GM12865 (cell line): ENCODE data around the gene PVALEF.
"Not testable (repeated sequence)": the region's sequence is repeated elsewhere in the genome, so short reads cannot be mapped to it uniquely, and the experiment has no call there.

Source experiments
- DNase-seq: peaks from one replicate; pipeline ENCODE4 v3.0.0; 2010; ENCODE audit warnings: low read depth
- H3K4me3 ChIP-seq: 2 replicates; pipeline ENCODE4 v1.5.1; 2011; ENCODE audit warnings: mild to moderate bottlenecking, low read depth, low read length, control low read depth
- TF ChIP-seq, protein P1 (sequence below): IDR thresholded peaks from 2 replicates; pipeline ENCODE4 v1.5.1; 2011; ENCODE audit warnings: low read length, control low read depth, low read depth, inconsistent platforms; ENCODE audit not compliant: insufficient read depth; ENCODE audit errors: missing control alignments

Gene PVALEF

DNA sequence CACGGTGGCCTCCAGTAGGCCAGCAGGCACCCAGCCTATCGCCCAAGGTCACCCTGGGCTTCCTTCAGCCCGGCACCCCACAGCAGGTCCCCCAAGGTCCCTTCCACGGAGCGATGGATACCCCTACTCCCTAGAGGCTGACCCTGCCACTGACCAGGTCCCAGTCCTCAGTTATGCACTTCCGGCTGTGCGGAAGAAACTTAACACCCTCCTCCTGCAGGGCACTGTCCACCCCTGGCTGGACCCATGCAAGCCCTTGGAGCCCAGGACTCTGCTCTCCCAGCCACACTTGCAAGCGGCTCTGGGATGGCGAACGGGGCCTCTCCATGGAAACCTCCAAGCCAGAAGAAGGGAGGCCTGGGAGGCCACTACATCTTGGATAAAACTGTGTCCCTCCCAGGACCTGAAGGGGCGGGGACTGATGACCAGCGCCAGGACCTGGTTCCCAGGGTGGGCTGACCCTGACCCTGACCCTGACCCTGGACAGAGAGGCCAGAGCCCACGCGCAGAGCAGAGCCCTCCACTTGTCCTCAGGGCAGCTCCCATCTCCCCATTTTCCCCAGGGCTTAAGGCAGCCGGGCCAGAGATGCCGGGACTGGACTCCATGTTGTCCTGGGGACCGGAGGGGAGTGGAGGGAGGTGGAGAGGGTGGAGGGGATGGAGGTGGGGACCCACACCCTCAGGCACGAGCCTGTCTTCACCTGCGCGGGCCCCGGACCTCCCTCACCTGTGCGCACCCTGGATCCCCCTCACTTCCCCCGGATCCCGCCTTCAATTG, 56.7 kb downstream of the PVALEF start:
- peak overlapping the region; percentile 95 for H3K4me3 ChIP-seq
- TF ChIP-seq, protein P1, sequence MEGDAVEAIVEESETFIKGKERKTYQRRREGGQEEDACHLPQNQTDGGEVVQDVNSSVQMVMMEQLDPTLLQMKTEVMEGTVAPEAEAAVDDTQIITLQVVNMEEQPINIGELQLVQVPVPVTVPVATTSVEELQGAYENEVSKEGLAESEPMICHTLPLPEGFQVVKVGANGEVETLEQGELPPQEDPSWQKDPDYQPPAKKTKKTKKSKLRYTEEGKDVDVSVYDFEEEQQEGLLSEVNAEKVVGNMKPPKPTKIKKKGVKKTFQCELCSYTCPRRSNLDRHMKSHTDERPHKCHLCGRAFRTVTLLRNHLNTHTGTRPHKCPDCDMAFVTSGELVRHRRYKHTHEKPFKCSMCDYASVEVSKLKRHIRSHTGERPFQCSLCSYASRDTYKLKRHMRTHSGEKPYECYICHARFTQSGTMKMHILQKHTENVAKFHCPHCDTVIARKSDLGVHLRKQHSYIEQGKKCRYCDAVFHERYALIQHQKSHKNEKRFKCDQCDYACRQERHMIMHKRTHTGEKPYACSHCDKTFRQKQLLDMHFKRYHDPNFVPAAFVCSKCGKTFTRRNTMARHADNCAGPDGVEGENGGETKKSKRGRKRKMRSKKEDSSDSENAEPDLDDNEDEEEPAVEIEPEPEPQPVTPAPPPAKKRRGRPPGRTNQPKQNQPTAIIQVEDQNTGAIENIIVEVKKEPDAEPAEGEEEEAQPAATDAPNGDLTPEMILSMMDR, result no peak
- DNase-seq, result no peak

DNA sequence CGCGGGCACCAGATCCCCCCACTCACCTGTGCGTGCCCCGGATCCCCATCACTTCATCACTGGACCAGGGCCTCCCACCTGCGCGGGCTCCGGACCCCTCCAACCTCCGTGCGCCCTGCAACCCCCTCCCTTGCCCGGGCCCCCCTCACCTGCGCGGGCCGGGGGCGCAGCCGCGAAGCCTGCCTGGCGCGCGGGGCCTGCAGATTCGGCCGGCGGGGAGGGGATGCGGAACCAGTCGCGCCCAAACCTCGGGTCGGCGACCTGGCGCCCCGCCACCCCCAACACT, 57.3 kb downstream of the PVALEF start:
- H3K4me3 ChIP-seq, result peak overlapping the region; percentile 95
- TF ChIP-seq, protein P1, result no peak
- DNase-seq, result no peak

DNA sequence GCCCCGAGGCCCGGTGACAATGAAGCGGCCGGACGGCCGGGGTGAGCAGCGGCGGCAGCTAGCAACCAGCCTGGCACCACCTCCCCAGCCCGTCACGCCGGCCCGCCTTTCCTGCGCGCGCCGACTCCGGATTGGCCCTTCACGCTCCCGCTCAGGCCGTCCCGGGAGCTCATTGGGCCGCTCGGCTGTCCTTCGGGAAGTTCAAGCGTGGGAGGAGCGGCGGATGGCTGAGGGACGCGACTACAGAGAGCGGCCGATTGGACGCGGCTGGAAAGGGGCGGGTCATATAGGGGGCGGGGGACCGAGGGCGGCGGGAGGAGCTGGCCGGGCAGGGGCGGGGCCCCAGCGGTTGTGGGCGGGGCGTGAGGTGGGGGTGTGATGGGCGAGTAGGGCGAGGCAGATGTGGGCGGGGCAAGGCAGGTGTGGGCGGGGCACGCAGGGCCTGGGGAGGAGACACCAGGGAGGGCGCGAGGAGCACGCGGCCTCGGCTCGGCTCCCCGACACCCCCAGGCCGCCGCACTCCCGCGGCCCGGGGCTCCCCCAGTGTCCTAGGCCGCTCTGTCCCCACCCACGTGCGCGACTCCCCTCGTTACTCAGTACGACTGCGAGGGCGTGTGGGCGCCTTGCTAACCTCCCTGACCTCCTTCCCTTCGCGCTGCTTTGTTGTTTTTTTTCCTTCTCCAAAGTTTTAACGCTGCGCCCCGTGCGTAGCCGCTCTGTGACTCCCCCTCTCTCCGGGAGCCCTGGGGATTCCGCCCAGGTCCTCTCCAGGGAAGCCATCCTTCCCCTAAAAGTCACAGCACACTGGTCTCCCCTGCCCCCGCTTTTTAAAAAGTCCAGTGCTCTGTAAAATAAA, 57.8 kb downstream of the PVALEF start, which contains the start of gene CEP131:
Gene CEP131 (minus strand): TSS at position 60 of the 856 bp plus-strand sequence. CDS start 2,909 bp downstream, outside the sequence.
- peak; percentile 99 for DNase-seq
- TF ChIP-seq, protein P1, result no peak
- peak within 1 kb of the TSS; percentile 95 for H3K4me3 ChIP-seq

DNA sequence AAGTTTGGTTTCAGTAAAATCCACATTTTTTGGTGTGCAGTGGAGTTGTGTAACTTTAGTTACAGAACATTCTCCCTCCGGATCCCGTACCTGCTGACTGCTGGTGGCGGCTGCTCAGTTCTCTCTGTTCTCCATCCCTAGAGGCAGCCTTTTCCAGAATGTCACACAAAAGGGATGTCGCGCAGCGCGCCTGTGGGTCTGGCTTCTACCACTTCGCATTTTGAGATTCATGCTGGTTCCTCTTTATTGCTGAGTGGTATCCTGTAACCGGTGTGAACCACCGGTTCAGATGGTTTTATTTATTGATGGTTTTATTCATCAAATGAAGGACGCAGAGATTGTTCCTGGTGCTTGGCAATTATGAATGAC, 58.4 kb downstream of the PVALEF start:
- peak overlapping the region; percentile 46 for H3K4me3 ChIP-seq
- no peak for DNase-seq
- TF ChIP-seq, protein P1, result no peak

DNA sequence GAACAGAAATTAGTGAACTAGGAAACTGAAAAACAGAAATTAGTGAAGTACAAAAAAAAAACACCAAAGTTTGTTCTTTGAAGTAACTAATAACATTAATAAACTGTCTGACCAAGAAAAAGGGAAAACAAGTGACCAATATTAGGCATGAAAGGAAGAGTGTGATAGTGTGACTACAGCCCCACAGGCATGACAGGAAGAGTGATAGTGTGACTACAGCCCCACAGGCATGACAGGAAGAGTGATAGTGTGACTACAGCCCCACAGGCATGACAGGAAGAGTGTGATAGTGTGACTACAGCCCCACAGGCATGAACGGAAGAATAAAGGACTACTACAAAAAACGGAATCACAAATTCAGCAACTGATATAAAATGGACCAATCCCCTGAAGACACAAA, 62.3 kb downstream of the PVALEF start:
- DNase-seq, result not testable (repeated sequence)

DNA sequence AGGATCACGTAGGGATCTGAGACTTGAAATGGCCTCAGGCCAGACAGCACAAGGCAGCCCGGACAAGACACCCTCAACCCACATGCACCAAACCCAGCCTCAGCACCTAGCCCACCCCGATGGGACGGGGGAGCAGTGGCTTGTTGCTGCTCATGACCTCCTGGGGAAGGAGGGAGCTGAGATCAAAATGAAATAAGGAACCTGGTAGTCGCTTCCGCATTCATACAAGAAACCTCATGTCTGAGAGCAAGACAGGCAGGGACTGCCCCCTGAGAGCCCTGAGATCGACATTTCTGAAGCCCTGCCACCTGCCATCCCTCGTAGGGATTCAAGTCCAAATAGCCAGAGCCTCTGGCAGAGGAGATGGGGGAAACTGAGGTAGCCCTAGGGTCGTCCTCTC, 63.1 kb downstream of the PVALEF start:
- no peak overlapping the region for H3K4me3 ChIP-seq
- DNase-seq, result peak; percentile 63
- TF ChIP-seq, protein P1, result no peak

More for the DNA sequence above, 62.3 kb downstream of the PVALEF start:
- H3K4me3 ChIP-seq, result not testable (repeated sequence)

DNA sequence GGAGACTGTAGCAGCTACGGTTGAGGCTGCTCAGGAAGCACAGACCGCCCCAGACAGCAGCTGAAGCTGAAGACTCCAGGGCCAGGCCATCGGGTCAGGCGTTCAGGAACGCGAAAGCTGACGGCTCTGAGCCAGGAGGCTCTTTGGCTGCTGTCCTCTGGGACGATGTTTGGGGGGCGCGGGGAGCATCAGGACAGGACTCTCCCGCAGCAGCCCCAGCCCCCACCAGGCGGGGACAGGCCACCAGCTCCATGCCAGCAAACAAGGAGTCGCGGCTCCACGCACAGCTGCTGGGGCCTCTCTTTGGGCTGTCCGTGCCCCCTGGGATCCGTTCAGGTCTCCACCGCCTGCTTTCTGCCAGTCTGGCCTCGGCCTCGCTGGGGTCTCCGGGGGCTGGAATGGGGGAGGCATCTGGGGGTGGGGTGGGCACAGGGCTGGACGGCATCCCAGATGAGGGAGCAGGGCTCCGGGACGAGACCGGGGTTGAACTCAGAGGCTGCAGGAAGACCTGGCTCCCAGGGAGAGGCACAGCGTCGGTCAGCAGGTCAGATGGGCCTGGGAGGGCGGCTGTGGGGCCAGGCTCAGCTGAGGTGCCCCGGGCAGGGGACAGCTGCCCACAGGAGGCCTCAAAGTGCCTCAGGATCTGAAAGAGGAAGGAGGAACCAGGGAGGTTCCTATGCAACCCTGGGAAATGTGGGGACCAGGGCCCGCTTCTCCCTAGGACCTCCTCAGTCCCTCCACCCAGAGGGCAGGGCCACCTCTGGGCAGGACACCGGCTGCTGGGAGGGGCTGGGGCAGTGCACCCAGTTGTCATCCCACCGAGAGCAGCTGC, 63.7 kb downstream of the PVALEF start:
- TF ChIP-seq, protein P1, result no peak
- no peak overlapping the region for H3K4me3 ChIP-seq
- DNase-seq, result no peak
